ENCODE results near the gene PRR5. TPM values are rescaled to one million over a fixed set of nuclear protein-coding genes. Genes with fewer than 3 reads are reported as not detected.
"Not testable (repeated sequence)": the region's sequence is repeated elsewhere in the genome, so short reads cannot be mapped to it uniquely, and the experiment has no call there.

Gene PRR5
- total RNA-seq, 8 experiments from 2014 or later = 4.7 to 11.8 (median 7.3) TPM

GRCh38 chr22:44737406-44738346 is 35.7 kb downstream of the PRR5 start:
- WGBS, 10 experiments = 68% methylated on average over 11 of the region's 32 CpGs; no CpG with 5 or more reads in 9 of the 10 experiments
- Histone ChIP-seq H3K4me3 (no peak overlapping the region), H3K4me1 (replicated peaks in 1 of 2) (peaks cover 0 to 8% of the 10 kb centered on the region in 2 donors), H3K27ac (no peak overlapping the region)
- in situ Hi-C loops (cut with MboI; ENCODE audit: low pct_unique_long_range_greater_than_20kb in 2 of 9, low sequenced_read_pairs in 9 of 9, unreplicated experiment in 9 of 9) = no loop called here
- ATAC-seq (replicated peaks in 6 of 8) = peak in 6 of 8 experiments; percentile 1 to 19 (median 12)

GRCh38 chr22:44738347-44738715 is 36.3 kb downstream of the PRR5 start:
- H3K4me1 ChIP-seq (replicated peaks in 1 of 2) = peaks cover 4 to 12% of the 10 kb centered on the region in 2 donors
- 65 to 88% methylated on average over 6 to 7 of the region's 14 CpGs; no CpG with 5 or more reads in 8 of the 10 experiments for WGBS, 10 experiments
- no peak overlapping the region for H3K4me3 ChIP-seq
- ATAC-seq (replicated peaks in 6 of 8) = peak; percentile 16 to 70 (median 37)
- in situ Hi-C loops (cut with MboI; ENCODE audit: low pct_unique_long_range_greater_than_20kb in 2 of 9, low sequenced_read_pairs in 9 of 9, unreplicated experiment in 9 of 9) = no loop called here
- H3K27ac ChIP-seq = no peak overlapping the region

GRCh38 chr22:44739024-44739423 is 37.0 kb downstream of the PRR5 start:
- WGBS, 10 experiments = 83% methylated on average over 2 of the region's 5 CpGs; no CpG with 5 or more reads in 9 of the 10 experiments
- ATAC-seq (replicated peaks in 6 of 8) = no peak
- H3K4me3 ChIP-seq = no peak overlapping the region
- H3K27ac ChIP-seq = no peak overlapping the region
- in situ Hi-C loops (cut with MboI; ENCODE audit: low pct_unique_long_range_greater_than_20kb in 2 of 9, low sequenced_read_pairs in 9 of 9, unreplicated experiment in 9 of 9) = no loop called here
- H3K4me1 ChIP-seq (replicated peaks in 1 of 2) = peaks cover 8 to 17% of the 10 kb centered on the region in 2 donors

- H3K27ac ChIP-seq; H3K4me3 ChIP-seq; in situ Hi-C loops (cut with MboI; ENCODE audit: low pct_unique_long_range_greater_than_20kb in 2 of 9, low sequenced_read_pairs in 9 of 9, unreplicated experiment in 9 of 9): not testable (repeated sequence)
- peaks cover 10 to 19% of the 10 kb centered on the region in 2 donors for H3K4me1 ChIP-seq (replicated peaks in 1 of 2)
- peak in 1 of 8 experiments; percentile 1 for ATAC-seq (replicated peaks in 6 of 8)
- 8 to 90% (median 62%) methylated on average over 1 to 9 of the region's 10 CpGs; no CpG with 5 or more reads in 3 of the 10 experiments for WGBS, 10 experiments
Measured at GRCh38 chr22:44739666-44740065, 37.7 kb downstream of the PRR5 start.

- Histone ChIP-seq H3K4me1 (replicated peaks in 1 of 2) (peaks cover 10 to 19% of the 10 kb centered on the region in 2 donors), H3K4me3 (no peak overlapping the region), H3K27ac (no peak overlapping the region)
- 70 to 91% (median 80%) methylated on average over 4 of the region's 17 CpGs; no CpG with 5 or more reads in 7 of the 10 experiments for WGBS, 10 experiments
- in situ Hi-C loops (cut with MboI; ENCODE audit: low pct_unique_long_range_greater_than_20kb in 2 of 9, low sequenced_read_pairs in 9 of 9, unreplicated experiment in 9 of 9) = no loop called here
- ATAC-seq (replicated peaks in 6 of 8) = no peak
Measured at GRCh38 chr22:44740307-44740706, 38.3 kb downstream of the PRR5 start.

GRCh38 chr22:44741929-44742328 is 39.9 kb downstream of the PRR5 start:
- Histone ChIP-seq H3K27ac (no peak overlapping the region), H3K4me1 (replicated peaks in 1 of 2) (peaks cover 22 to 28% of the 10 kb centered on the region in 2 donors), H3K4me3 (no peak overlapping the region)
- no peak for ATAC-seq (replicated peaks in 6 of 8)
- WGBS, 10 experiments = 39 to 100% (median 90%) methylated on average over 1 to 6 of the region's 9 CpGs; no CpG with 5 or more reads in 1 of the 10 experiments
- in situ Hi-C loops (cut with MboI; ENCODE audit: low pct_unique_long_range_greater_than_20kb in 2 of 9, low sequenced_read_pairs in 9 of 9, unreplicated experiment in 9 of 9) = no loop called here

- Histone ChIP-seq H3K27ac (peak overlapping the region; percentile 13 to 56), H3K4me1 (replicated peaks in 1 of 2) (peaks cover 24 to 30% of the 10 kb centered on the region in 2 donors), H3K4me3 (no peak overlapping the region)
- no peak for ATAC-seq (replicated peaks in 6 of 8)
- in situ Hi-C loops (cut with MboI; ENCODE audit: low pct_unique_long_range_greater_than_20kb in 2 of 9, low sequenced_read_pairs in 9 of 9, unreplicated experiment in 9 of 9) = no loop called here
- 62 to 100% (median 100%) methylated on average over 1 to 6 of the region's 11 CpGs; no CpG with 5 or more reads in 5 of the 10 experiments for WGBS, 10 experiments
Measured at GRCh38 chr22:44743247-44743646, 41.2 kb downstream of the PRR5 start.

GRCh38 chr22:44743804-44744211 is 41.8 kb downstream of the PRR5 start:
- in situ Hi-C loops (cut with MboI; ENCODE audit: low pct_unique_long_range_greater_than_20kb in 2 of 9, low sequenced_read_pairs in 9 of 9, unreplicated experiment in 9 of 9) = no loop called here
- Histone ChIP-seq H3K4me3 (no peak overlapping the region), H3K4me1 (replicated peaks in 1 of 2) (peaks cover 24 to 28% of the 10 kb centered on the region in 2 donors), H3K27ac (peak overlapping the region; percentile 13 to 56)
- WGBS, 10 experiments = 0 to 80% (median 9%) methylated on average over 1 to 6 of the region's 7 CpGs; no CpG with 5 or more reads in 2 of the 10 experiments
- ATAC-seq (replicated peaks in 6 of 8) = peak in 7 of 8 experiments; percentile 21 to 92 (median 89)

GRCh38 chr22:44745853-44746789 is 44.1 kb downstream of the PRR5 start:
- Histone ChIP-seq H3K4me3 (no peak overlapping the region), H3K27ac (no peak overlapping the region)

GRCh38 chr22:44747784-44748127 is 45.8 kb downstream of the PRR5 start:
- in situ Hi-C loops (cut with MboI; ENCODE audit: low pct_unique_long_range_greater_than_20kb in 2 of 9, low sequenced_read_pairs in 9 of 9, unreplicated experiment in 9 of 9); H3K27ac ChIP-seq; H3K4me3 ChIP-seq; ATAC-seq (replicated peaks in 6 of 8): not testable (repeated sequence)
- peaks cover 24 to 31% of the 10 kb centered on the region in 2 donors for H3K4me1 ChIP-seq (replicated peaks in 1 of 2)
- 40 to 100% (median 97%) methylated on average over 1 to 3 of the region's 4 CpGs; no CpG with 5 or more reads in 6 of the 10 experiments for WGBS, 10 experiments

More at GRCh38 chr22:44745853-44746789, 44.1 kb downstream of the PRR5 start:
- peaks cover 24 to 28% of the 10 kb centered on the region in 2 donors for H3K4me1 ChIP-seq (replicated peaks in 1 of 2)
- in situ Hi-C loops (cut with MboI; ENCODE audit: low pct_unique_long_range_greater_than_20kb in 2 of 9, low sequenced_read_pairs in 9 of 9, unreplicated experiment in 9 of 9) = no loop called here
- no peak for ATAC-seq (replicated peaks in 6 of 8)
- 0 to 71% (median 30%) methylated on average over 1 to 13 of the region's 13 CpGs for WGBS, 10 experiments

- WGBS, 10 experiments = 70 to 100% (median 94%) methylated on average over 1 to 5 of the region's 7 CpGs; no CpG with 5 or more reads in 4 of the 10 experiments
- no peak for ATAC-seq (replicated peaks in 6 of 8)
- Histone ChIP-seq H3K27ac (no peak overlapping the region), H3K4me1 (replicated peaks in 1 of 2) (peaks cover 18 to 33% of the 10 kb centered on the region in 2 donors), H3K4me3 (no peak overlapping the region)
- in situ Hi-C loops (cut with MboI; ENCODE audit: low pct_unique_long_range_greater_than_20kb in 2 of 9, low sequenced_read_pairs in 9 of 9, unreplicated experiment in 9 of 9) = no loop called here
Measured at GRCh38 chr22:44748524-44748923, 46.5 kb downstream of the PRR5 start.

- Histone ChIP-seq H3K4me1 (replicated peaks in 1 of 2) (peaks cover 14 to 34% of the 10 kb centered on the region in 2 donors), H3K4me3 (no peak overlapping the region), H3K27ac (no peak overlapping the region)
- no peak for ATAC-seq (replicated peaks in 6 of 8)
- 0 to 100% (median 88%) methylated on average over 1 of the region's 1 CpG; no CpG with 5 or more reads in 3 of the 10 experiments for whole genome bisulfite sequencing, 10 experiments
- in situ Hi-C loops (cut with MboI; ENCODE audit: low pct_unique_long_range_greater_than_20kb in 2 of 9, low sequenced_read_pairs in 9 of 9, unreplicated experiment in 9 of 9) = no loop called here
Measured at GRCh38 chr22:44750481-44750880, 48.5 kb downstream of the PRR5 start.

Data from motor neuron (in vitro differentiated cells).